Tibial nerve (tissue), 4 donors: ENCODE measurements around the gene GPC5.

Experiments
- EP300 ChIP-seq, 2 donors: sonication (generic); formaldehyde crosslinking; IDR thresholded peaks; one replicate each; pipeline ENCODE4 v1.6.1; 2017; ENCODE audit warnings: antibody characterized with exemption in 2 of 2, mild to moderate bottlenecking in 1 of 2
- POLR2A ChIP-seq, 2 donors: fragments of 450-650 bp; IDR thresholded peaks; one replicate each; pipeline ENCODE4 v1.6.1; 2017; ENCODE audit warnings: antibody characterized with exemption in 2 of 2, mild to moderate bottlenecking in 2 of 2, moderate library complexity in 2 of 2
- TF ChIP-seq, protein P1 (sequence below), 5 experiments: fragments of 200-600 bp in 3 of 5; fragments of 450-650 bp in 2 of 5; sonication (generic) in 3 of 5; IDR thresholded peaks; one replicate each; pipeline ENCODE4 v1.5.1; 2016 to 2019; ENCODE audit warnings: antibody characterized with exemption in 5 of 5, mild to moderate bottlenecking in 3 of 5, moderate library complexity in 2 of 5

DNA sequence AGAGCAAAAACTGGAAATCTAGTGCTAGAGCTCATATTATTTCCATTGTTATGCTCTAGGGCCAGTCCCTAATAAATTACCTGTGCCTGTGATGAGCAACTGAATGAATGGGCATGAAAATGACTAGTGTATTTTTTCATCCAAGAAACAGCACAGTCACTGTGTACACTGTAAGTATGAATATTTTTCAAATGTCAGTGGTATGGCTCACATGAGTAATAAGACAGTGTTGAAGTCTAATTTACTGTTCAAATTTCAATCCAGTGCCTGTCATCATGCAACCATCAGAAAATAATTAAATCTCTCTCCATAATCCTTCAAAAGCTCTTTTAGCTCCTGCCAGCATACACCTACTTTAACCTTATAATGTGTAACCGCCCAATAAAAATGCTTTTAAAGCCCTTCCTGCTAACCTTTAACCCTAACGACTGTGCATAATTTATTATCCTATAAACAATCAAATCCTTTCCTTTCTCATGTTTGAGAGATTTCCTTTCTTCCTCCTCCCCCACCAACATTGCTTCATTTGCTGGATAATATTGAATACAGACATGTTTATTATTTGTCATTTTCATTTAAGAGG, 378.3 kb downstream of the GPC5 start:
- no peak for TF ChIP-seq EP300 (IDR thresholded peaks at IDR 0.05)
- TF ChIP-seq, protein P1, sequence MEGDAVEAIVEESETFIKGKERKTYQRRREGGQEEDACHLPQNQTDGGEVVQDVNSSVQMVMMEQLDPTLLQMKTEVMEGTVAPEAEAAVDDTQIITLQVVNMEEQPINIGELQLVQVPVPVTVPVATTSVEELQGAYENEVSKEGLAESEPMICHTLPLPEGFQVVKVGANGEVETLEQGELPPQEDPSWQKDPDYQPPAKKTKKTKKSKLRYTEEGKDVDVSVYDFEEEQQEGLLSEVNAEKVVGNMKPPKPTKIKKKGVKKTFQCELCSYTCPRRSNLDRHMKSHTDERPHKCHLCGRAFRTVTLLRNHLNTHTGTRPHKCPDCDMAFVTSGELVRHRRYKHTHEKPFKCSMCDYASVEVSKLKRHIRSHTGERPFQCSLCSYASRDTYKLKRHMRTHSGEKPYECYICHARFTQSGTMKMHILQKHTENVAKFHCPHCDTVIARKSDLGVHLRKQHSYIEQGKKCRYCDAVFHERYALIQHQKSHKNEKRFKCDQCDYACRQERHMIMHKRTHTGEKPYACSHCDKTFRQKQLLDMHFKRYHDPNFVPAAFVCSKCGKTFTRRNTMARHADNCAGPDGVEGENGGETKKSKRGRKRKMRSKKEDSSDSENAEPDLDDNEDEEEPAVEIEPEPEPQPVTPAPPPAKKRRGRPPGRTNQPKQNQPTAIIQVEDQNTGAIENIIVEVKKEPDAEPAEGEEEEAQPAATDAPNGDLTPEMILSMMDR (IDR thresholded peaks at IDR 0.05) = no peak
- no peak for TF ChIP-seq POLR2A (IDR thresholded peaks at IDR 0.05)
